IPS-NIHi11 (cell line): ENCODE results near the gene SAC3D1.

Source experiments
- DNase-seq: peaks from one replicate; pipeline ENCODE4 v3.0.0; 2012; ENCODE audit warnings: mixed read lengths, low spot score

Gene SAC3D1

DNA sequence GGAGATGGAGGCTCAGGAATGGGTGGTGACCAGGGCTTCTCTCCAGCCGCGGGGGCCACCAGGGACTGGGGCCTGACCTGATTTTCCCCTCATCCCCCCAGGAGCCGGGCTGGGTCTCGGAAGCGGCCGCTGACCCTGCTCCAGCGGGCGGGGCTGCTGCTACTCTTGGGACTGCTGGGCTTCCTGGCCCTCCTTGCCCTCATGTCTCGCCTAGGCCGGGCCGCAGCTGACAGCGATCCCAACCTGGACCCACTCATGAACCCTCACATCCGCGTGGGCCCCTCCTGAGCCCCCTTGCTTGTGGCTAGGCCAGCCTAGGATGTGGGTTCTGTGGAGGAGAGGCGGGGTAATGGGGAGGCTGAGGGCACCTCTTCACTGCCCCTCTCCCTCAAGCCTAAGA is 46.8 kb downstream of the SAC3D1 start:
- DNase-seq: no peak

DNA sequence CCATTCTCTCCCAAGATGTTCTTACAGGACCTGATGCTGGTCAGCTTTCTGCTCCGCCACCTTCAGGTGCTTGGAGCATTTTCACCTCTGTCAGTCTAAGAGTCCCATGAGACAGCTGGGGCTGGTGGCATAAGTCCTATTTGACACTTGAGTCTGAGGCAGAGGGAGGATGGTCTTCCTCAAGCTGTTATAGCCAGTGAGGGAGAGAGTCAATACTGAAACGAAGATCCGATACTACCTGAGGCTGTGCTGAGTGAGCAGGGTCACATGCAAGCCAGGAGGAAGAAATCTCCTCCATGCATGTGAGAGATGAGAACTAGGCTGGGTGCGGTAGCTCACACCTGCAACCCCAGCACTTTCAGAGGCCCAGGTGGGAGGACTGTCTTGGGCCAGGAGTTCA is 48.6 kb downstream of the SAC3D1 start:
- no peak for DNase-seq

DNA sequence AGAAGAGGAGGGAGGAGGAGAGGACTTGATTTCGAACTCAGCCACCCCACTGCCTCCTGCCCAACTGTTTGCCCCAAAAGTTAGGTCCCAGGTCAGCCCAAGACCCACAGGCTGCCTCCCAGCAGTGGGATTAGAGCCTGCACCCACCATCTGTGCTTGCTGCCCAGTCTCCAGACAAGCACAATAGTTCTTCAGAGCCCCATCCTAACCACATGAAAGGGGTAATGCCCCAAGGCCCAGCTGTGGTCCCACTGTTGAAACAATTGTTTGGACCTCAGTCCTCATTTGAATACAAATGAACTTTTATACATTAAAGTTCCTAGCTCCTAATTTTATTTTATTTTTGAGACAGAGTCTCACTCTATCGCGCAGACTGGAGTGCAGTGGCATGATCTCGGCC is 49.6 kb downstream of the SAC3D1 start:
- DNase-seq: no peak
